PFSK-1 (cell line): ENCODE data around the gene CSF3.

Experiments
- FOXP2 ChIP-seq: optimal IDR thresholded peaks from 2 replicates; pipeline ENCODE3; 2011; ENCODE audit warnings: borderline replicate concordance, control low read depth, inconsistent platforms; ENCODE audit not compliant: insufficient read depth; ENCODE audit errors: extremely low read length, extremely low read depth
- POLR2AphosphoS5 ChIP-seq: IDR thresholded peaks from 2 replicates; pipeline ENCODE4 v1.6.1; 2012; ENCODE audit warnings: low read depth, mild to moderate bottlenecking, control low read depth, low read length, moderate library complexity
- REST ChIP-seq, 2 experiments: IDR thresholded peaks; 2 replicates each; pipeline versions ENCODE4 v1.6.1 to v1.8.0; 2011 to 2012; ENCODE audit warnings: low read depth in 2 of 2, low read length in 2 of 2, control low read depth in 1 of 2, inconsistent platforms in 1 of 2, mild to moderate bottlenecking in 1 of 2, moderate library complexity in 1 of 2; ENCODE audit not compliant: insufficient read depth in 1 of 2
- SIN3A ChIP-seq: IDR thresholded peaks from 2 replicates; pipeline ENCODE4 v1.6.1; 2012; ENCODE audit warnings: mild to moderate bottlenecking, low read length, moderate library complexity, borderline replicate concordance; ENCODE audit not compliant: insufficient read depth
- TAF1 ChIP-seq: IDR thresholded peaks from 2 replicates; pipeline ENCODE4 v1.6.1; 2012; ENCODE audit warnings: low read length, control low read depth, borderline replicate concordance; ENCODE audit not compliant: insufficient read depth

CSF3 gene

GRCh38 chr17:40034426-40035161 is 19.4 kb downstream of the CSF3 start:
- no peak for TF ChIP-seq FOXP2
- TF ChIP-seq REST (IDR thresholded peaks at IDR 0.05; ENCODE audit: insufficient read depth in 1 of 2, low read depth in 2 of 2, low read length in 2 of 2) = no peak
- TF ChIP-seq POLR2AphosphoS5 = no peak
- TF ChIP-seq SIN3A = no peak
- TF ChIP-seq TAF1 = no peak

DNA sequence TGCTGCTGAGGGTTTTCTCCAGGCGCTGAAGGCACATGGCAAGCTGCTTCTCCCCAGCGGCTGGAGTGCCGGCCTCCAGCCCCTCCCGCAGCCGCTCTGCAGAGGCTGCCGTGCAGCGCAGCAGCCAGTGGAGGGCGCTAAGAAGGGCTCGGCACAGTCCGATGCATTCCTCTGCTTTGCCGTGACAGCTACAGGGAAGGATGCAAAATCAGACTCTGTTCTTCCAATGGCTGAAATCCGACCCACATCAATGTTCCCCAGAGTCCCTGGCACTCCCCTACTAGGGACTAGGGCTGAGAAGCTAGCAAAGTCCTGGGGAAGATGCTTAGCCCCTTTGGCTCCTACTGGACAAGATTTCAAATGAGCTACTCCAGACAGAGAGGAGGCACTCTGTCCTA is 19.9 kb downstream of the CSF3 start:
- TF ChIP-seq REST (IDR thresholded peaks at IDR 0.05; ENCODE audit: insufficient read depth in 1 of 2, low read depth in 2 of 2, low read length in 2 of 2) (no peak), POLR2AphosphoS5 (no peak), FOXP2 (peak; percentile 37), SIN3A (no peak), TAF1 (no peak)

DNA sequence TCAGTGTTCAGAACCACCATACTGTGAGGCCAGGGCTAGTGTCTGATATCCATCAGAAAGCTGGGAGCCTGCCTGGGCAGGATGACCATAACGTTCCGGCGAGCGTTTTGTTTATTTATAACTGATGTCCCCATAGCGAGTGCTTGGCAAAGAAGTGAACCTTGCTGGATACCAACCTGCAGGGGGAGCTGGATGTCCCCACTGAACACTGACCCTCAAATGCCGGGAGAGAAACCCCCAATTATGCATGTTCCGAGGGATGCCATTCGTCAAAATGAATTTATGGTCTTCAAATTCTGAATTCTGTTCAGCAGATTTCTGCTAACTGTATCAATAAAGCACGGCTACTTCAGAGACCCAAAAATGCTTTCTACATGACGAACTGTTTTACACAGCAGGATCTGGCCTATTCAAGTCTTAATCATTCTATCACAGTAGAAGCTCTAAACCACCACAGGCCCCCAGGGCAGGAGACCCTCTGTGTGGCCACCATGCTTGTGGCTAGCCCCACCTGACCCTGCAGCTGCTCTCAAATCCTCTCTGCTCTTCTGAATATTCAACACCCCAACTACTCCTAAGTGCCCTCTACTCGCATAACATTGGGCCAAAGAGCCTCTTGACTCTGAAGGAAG is 23.8 kb downstream of the CSF3 start:
- TF ChIP-seq SIN3A = no peak
- TF ChIP-seq REST (IDR thresholded peaks at IDR 0.05; ENCODE audit: insufficient read depth in 1 of 2, low read depth in 2 of 2, low read length in 2 of 2) = no peak
- TF ChIP-seq TAF1 = no peak
- TF ChIP-seq POLR2AphosphoS5 = no peak
- TF ChIP-seq FOXP2 = no peak

GRCh38 chr17:40041196-40041595 is 26.0 kb downstream of the CSF3 start:
- TF ChIP-seq POLR2AphosphoS5 (no peak), TAF1 (no peak), REST (IDR thresholded peaks at IDR 0.05; ENCODE audit: insufficient read depth in 1 of 2, low read depth in 2 of 2, low read length in 2 of 2) (no peak), FOXP2 (no peak), SIN3A (no peak)
